ENCODE measurements around the gene MYOF. TPM values are rescaled to one million over a fixed set of nuclear protein-coding genes. Genes with fewer than 3 reads are reported as not detected.

MYOF gene
- total and polyA plus RNA-seq, 2 of the 8 experiments (the other 6 are each of a cell fraction or from before 2014, with no cell fraction given): 0.98 to 2.3 TPM

- H3K4me3 ChIP-seq (ENCODE audit: extremely low read depth in 1 of 4, insufficient read depth in 2 of 4, low read depth in 3 of 4, low read length in 4 of 4): no peak overlapping the region
- H3K23ac ChIP-seq (ENCODE audit: insufficient read length): no peak overlapping the region
- no peak overlapping the region for H3K56ac ChIP-seq (replicated peaks; ENCODE audit: insufficient read length, low read depth, low read length)
- H4K5ac ChIP-seq (ENCODE audit: insufficient read length, low read depth, low read length): no peak overlapping the region
- H3K4me1 ChIP-seq (replicated peaks in 1 of 4; ENCODE audit: control insufficient read depth in 3 of 4, insufficient read depth in 4 of 4, low read length in 3 of 4): peaks cover 0 to 9% (median 4%) of the 10 kb centered on the region in 4 experiments; a peak in 4 of 7 replicates
- H3K14ac ChIP-seq (ENCODE audit: insufficient read length): no peak overlapping the region
- peak overlapping the region; percentile 38 for H4K91ac ChIP-seq (replicated peaks; ENCODE audit: insufficient read length, low read length)
- H2BK12ac ChIP-seq (ENCODE audit: low read depth, low read length): peak overlapping the region; percentile 64; the same call in 1 of the 2 replicates
- 0 out of 2 replicates have a peak overlapping the region, but pooled peaks have one; percentile 62 for H2BK15ac ChIP-seq (ENCODE audit: low read length)
- H3K23me2 ChIP-seq (ENCODE audit: low read depth, low read length): no peaks in the 10 kb centered on the region; the same call in 1 of the 2 replicates
- H3K27ac ChIP-seq (ENCODE audit: low read depth, low read length): no peak overlapping the region
- no peak overlapping the region for H3K4me2 ChIP-seq (ENCODE audit: insufficient read depth in 1 of 2, low read depth in 2 of 2, low read length in 2 of 2)
- H3K9ac ChIP-seq (replicated peaks in 1 of 4; ENCODE audit: extremely low read depth in 1 of 4, low read depth in 3 of 4, low read length in 3 of 4): no peak overlapping the region
- H4K20me1 ChIP-seq (replicated peaks in 1 of 2; ENCODE audit: control insufficient read depth in 1 of 2, insufficient read depth in 2 of 2, low read length in 2 of 2): no peaks in the 10 kb centered on the region
- no peak overlapping the region for H2BK5ac ChIP-seq (ENCODE audit: low read depth, low read length)
- ChIA-PET POLR2A (ENCODE audit: partially characterized antibody) (interaction anchor here (1.0 to 1.9 kb wide), 3 partner anchors 12 to 30 kb away, joined by 3 to 7 read pairs (median 3); no protein-coding TSS in a partner anchor), CTCF (ENCODE audit: partially characterized antibody) (no interaction called here)
- peaks cover 16 to 19% of the 10 kb centered on the region in 2 experiments for H3K9me3 ChIP-seq (ENCODE audit: insufficient read depth in 2 of 2, low read depth in 1 of 2, low read length in 1 of 2)
- H3K79me2 ChIP-seq (ENCODE audit: control insufficient read depth in 1 of 2, insufficient read depth in 2 of 2, low read length in 2 of 2): no peaks in the 10 kb centered on the region
- H2AFZ ChIP-seq (ENCODE audit: low read length): no peak overlapping the region
- no peak overlapping the region for H4K8ac ChIP-seq (ENCODE audit: extremely low read depth, insufficient read depth, low read length)
- FAIRE-seq (no peak), DNase-seq (ENCODE audit: low read depth in 1 of 2, low spot score in 2 of 2) (no peak)
- no peaks in the 10 kb centered on the region for H3K79me1 ChIP-seq (ENCODE audit: low read depth, low read length)
- peak overlapping the region; percentile 39 for H3K18ac ChIP-seq (ENCODE audit: extremely low read depth, low read length)
- H2BK120ac ChIP-seq (replicated peaks; ENCODE audit: low read depth, low read length): peak overlapping the region; percentile 73
- no peaks in the 10 kb centered on the region for H3K27me3 ChIP-seq (replicated peaks in 1 of 4; ENCODE audit: control insufficient read depth in 3 of 4, extremely low read depth in 1 of 4, insufficient read depth in 3 of 4, low read length in 3 of 4)
- 60% methylated on average over 3 of the region's 3 CpGs; no CpG with 5 or more reads in 1 of the 2 experiments for WGBS, 2 experiments (ENCODE audit: extremely low coverage in 1 of 2, insufficient coverage in 1 of 2, insufficient read length in 1 of 2, insufficient replicate concordance in 2 of 2, low coverage in 1 of 2, low lambda C conversion rate in 2 of 2, missing lambda C conversion rate in 1 of 2)
- no peak overlapping the region for H3K4ac ChIP-seq (replicated peaks; ENCODE audit: insufficient read length, low read depth, low read length)
- H2BK20ac ChIP-seq (ENCODE audit: low read length): peak overlapping the region; percentile 11; the same call in 1 of the 2 replicates
- no peak overlapping the region for H2AK5ac ChIP-seq (ENCODE audit: low read depth, low read length)
- H3K36me3 ChIP-seq (ENCODE audit: control insufficient read depth in 2 of 4, insufficient read depth in 4 of 4, low read length in 3 of 4): peaks cover 0 to 7% (median 3%) of the 10 kb centered on the region in 4 experiments; a peak in 2 of 8 replicates
- no peak for TF ChIP-seq CHD1 (IDR thresholded peaks at IDR 0.05; ENCODE audit: low read depth, low read length)
- TF ChIP-seq CREB1 (IDR thresholded peaks at IDR 0.05): no peak
- no peak for TF ChIP-seq CHD2 (IDR thresholded peaks at IDR 0.05; ENCODE audit: low read length)
- TF ChIP-seq RNF2 (IDR thresholded peaks at IDR 0.05; ENCODE audit: borderline replicate concordance, low read depth, low read length, missing control alignments, poor library complexity, severe bottlenecking): no peak
- no peak for TF ChIP-seq TCF12 (IDR thresholded peaks at IDR 0.05; ENCODE audit: low read depth, low read length)
- TF ChIP-seq NRF1 (IDR thresholded peaks at IDR 0.05; ENCODE audit: low read depth, low read length): no peak
- TF ChIP-seq SIN3A (conservative IDR thresholded peaks at IDR 0.05 in 1 of 2, IDR thresholded peaks at IDR 0.05 in 1 of 2; ENCODE audit: low read depth in 1 of 2, low read length in 2 of 2): no peak
- TF ChIP-seq GABPA (IDR thresholded peaks at IDR 0.05; ENCODE audit: borderline replicate concordance, insufficient read depth, low read length): no peak
These were observed 214.1 kb downstream of the MYOF start for GRCh38 chr10:93268021-93268420.
